ENCODE results near the gene RNF223. TPM values are rescaled to one million over a fixed set of nuclear protein-coding genes. Genes with fewer than 3 reads are reported as not detected.
A peak's percentile ranks its signal among the peaks of the same experiment; 100 is the strongest.
"Not testable (repeated sequence)": the region's sequence is repeated elsewhere in the genome, so short reads cannot be mapped to it uniquely, and the experiment has no call there.

RNF223 gene
- total RNA-seq, 3 donors from 2014 or later: 1.3 to 7.5 (median 2.1) TPM

- Histone ChIP-seq H3K4me1 (ENCODE audit: low read depth) (peaks cover 13% of the 10 kb centered on the region), H3K4me3 (no peak overlapping the region), H3K36me3 (ENCODE audit: low read depth) (no peaks in the 10 kb centered on the region), H3K9me3 (no peaks in the 10 kb centered on the region)
- DNase-seq (peak; percentile 65 to 76 (median 75)), ATAC-seq (peak; percentile 81)
- no peak for TF ChIP-seq CTCF (IDR thresholded peaks at IDR 0.05)
- intact Hi-C loops (cut with DNase I, micrococcal nuclease): no loop called here
Measured at GRCh38 chr1:1079408-1080121, 5.5 kb upstream of the RNF223 start.

GRCh38 chr1:1077396-1077795 is 3.3 kb upstream of the RNF223 start:
- intact Hi-C loops (cut with DNase I, micrococcal nuclease); H3K36me3 ChIP-seq (ENCODE audit: low read depth); ATAC-seq; H3K4me3 ChIP-seq; H3K9me3 ChIP-seq: not testable (repeated sequence)
- peak in 1 of 3 donors; percentile 7 for DNase-seq
- peaks cover 13% of the 10 kb centered on the region for H3K4me1 ChIP-seq (ENCODE audit: low read depth)

- Histone ChIP-seq H3K9me3 (no peaks in the 10 kb centered on the region), H3K4me1 (ENCODE audit: low read depth) (peaks cover 12% of the 10 kb centered on the region), H3K4me3 (no peak overlapping the region), H3K36me3 (ENCODE audit: low read depth) (no peaks in the 10 kb centered on the region)
- no peak for TF ChIP-seq CTCF (IDR thresholded peaks at IDR 0.05)
- DNase-seq: peak in 2 of 3 donors; percentile 54 to 55
- ATAC-seq: no peak
- intact Hi-C loops (cut with DNase I, micrococcal nuclease): no loop called here
Measured at GRCh38 chr1:1075148-1075935, 1.2 kb upstream of the RNF223 start.

- Histone ChIP-seq H3K4me1 (ENCODE audit: low read depth) (peaks cover 5% of the 10 kb centered on the region), H3K4me3 (no peak overlapping the region), H3K9me3 (no peaks in the 10 kb centered on the region), H3K36me3 (ENCODE audit: low read depth) (no peaks in the 10 kb centered on the region)
- no peak for TF ChIP-seq CTCF (IDR thresholded peaks at IDR 0.05)
- ATAC-seq (peak; percentile 16), DNase-seq (peak in 1 of 3 donors; percentile 50)
- intact Hi-C loops (cut with DNase I, micrococcal nuclease): no loop called here
Measured at GRCh38 chr1:1074631-1075147, 583 bp upstream of the RNF223 start.

- Histone ChIP-seq H3K4me1 (ENCODE audit: low read depth) (peaks cover 10% of the 10 kb centered on the region), H3K9me3 (no peaks in the 10 kb centered on the region), H3K4me3 (no peak overlapping the region), H3K36me3 (ENCODE audit: low read depth) (no peaks in the 10 kb centered on the region)
- ATAC-seq: no peak
- intact Hi-C loops (cut with DNase I, micrococcal nuclease): no loop called here
- TF ChIP-seq CTCF (IDR thresholded peaks at IDR 0.05): no peak
- no peak for DNase-seq
Measured at GRCh38 chr1:1072849-1073742, 1.0 kb downstream of the RNF223 start.

Measured in mucosa of descending colon (tissue), 3 donors.